Peyer's patch (tissue), 4 donors: Measurements from ENCODE around the gene FRMD4A.

Source experiments
- CTCF ChIP-seq, 6 experiments: fragments of 450-650 bp in 4 of 6; fragments of 200-600 bp in 2 of 6; sonication (generic) in 1 of 6; IDR thresholded peaks; one replicate each; pipeline ENCODE4 v1.5.1; 2017 to 2019; ENCODE audit warnings: antibody characterized with exemption in 6 of 6, mild to moderate bottlenecking in 3 of 6, moderate library complexity in 1 of 6
- POLR2A ChIP-seq, 2 donors: fragments of 450-650 bp; IDR thresholded peaks; one replicate each; pipeline ENCODE4 v1.5.1; 2017; ENCODE audit warnings: antibody characterized with exemption in 2 of 2, mild to moderate bottlenecking in 2 of 2, moderate library complexity in 2 of 2

GRCh38 chr10:14334771-14335170 is 4.0 kb upstream of the FRMD4A start:
- TF ChIP-seq CTCF (IDR thresholded peaks at IDR 0.05) (no peak), POLR2A (IDR thresholded peaks at IDR 0.05) (no peak)
